GM12878 (cell line): ENCODE results near the gene CYP4V2. TPM values are rescaled to one million over a fixed set of nuclear protein-coding genes. Genes with fewer than 3 reads are reported as not detected.

ENCODE experiments used
- polyA plus RNA-seq, 11 experiments: library from polyadenylated mRNA; depleted of rRNA in 4 of 11; unstranded in 6 of 11; stranded (reverse) in 5 of 11; fragments of >200 nt; fragmentation: Nextera tagmentation in 4 of 11; fragmentation: Illumina TruSeq in 1 of 11; extraction: Ambion mirVana in 4 of 11; extraction: Trizol in 1 of 11; gene quantifications; 1 replicate in 1 of 11; 2 replicates in 10 of 11; pipeline versions ENCODE4 v1.2.1 to v1.2.3, GENCODE V29; 2011 to 2016; ENCODE audit warnings: inconsistent platforms in 2 of 11, missing spikeins in 2 of 11, low read depth in 1 of 11
- total RNA-seq, 4 experiments: library from RNA; depleted of rRNA in 3 of 4; stranded (reverse); fragments of >200 nt in 3 of 4; fragmentation: Illumina TruSeq in 1 of 4; extraction: Trizol in 1 of 4; gene quantifications; 2 replicates each; pipeline versions ENCODE4 v1.2.1 to v1.2.3, GENCODE V29; 2013 to 2021

Gene CYP4V2
- total and polyA plus RNA-seq, 10 of the 15 experiments (the other 5 are each of a cell fraction or from before 2014, with no cell fraction given), result 1.2 to 8.2 (median 6.8) TPM

Other genes with a start within 250 kb of the CYP4V2 start
- under 0.01 and 0.05 TPM in 2 replicates for gene TLR3, start 122.4 kb upstream of the CYP4V2 start, total RNA-seq (2014; rRNA removed)
- gene TLR3, start 122.4 kb upstream of the CYP4V2 start, total RNA-seq (2014; rRNA removed; fragmentation: Illumina TruSeq; extraction: Trizol), result not detected in 2 replicates
- gene TLR3, start 122.4 kb upstream of the CYP4V2 start, total RNA-seq (2021), result not detected in 2 replicates
- 0.04 and 0.05 TPM in 2 replicates for gene TLR3, start 122.4 kb upstream of the CYP4V2 start, polyA plus RNA-seq (2011; rRNA removed)
- 0.03 TPM in 1 of 2 replicates, not detected in the other for gene TLR3, start 122.4 kb upstream of the CYP4V2 start, polyA plus RNA-seq (2014; fragmentation: Illumina TruSeq; extraction: Trizol)
- gene TLR3, start 122.4 kb upstream of the CYP4V2 start, polyA plus RNA-seq (2014; fragmentation: Nextera tagmentation; extraction: Ambion mirVana), result not detected
- not detected in 2 replicates for gene TLR3, start 122.4 kb upstream of the CYP4V2 start, polyA plus RNA-seq (2014; rRNA removed)
- not detected for gene TLR3, start 122.4 kb upstream of the CYP4V2 start, polyA plus RNA-seq (2016; fragmentation: Nextera tagmentation; extraction: Ambion mirVana)
- gene FAM149A, start 86.9 kb upstream of the CYP4V2 start, total RNA-seq (2014; rRNA removed), result 0.76 and 1.0 TPM in 2 replicates
- gene FAM149A, start 86.9 kb upstream of the CYP4V2 start, total RNA-seq (2014; rRNA removed; fragmentation: Illumina TruSeq; extraction: Trizol), result 0.49 and 0.92 TPM in 2 replicates
- gene FAM149A, start 86.9 kb upstream of the CYP4V2 start, total RNA-seq (2021), result 0.38 and 0.53 TPM in 2 replicates
- 0.10 and 0.57 TPM in 2 replicates for gene FAM149A, start 86.9 kb upstream of the CYP4V2 start, polyA plus RNA-seq (2011; rRNA removed)
- 0.36 and 0.57 TPM in 2 replicates for gene FAM149A, start 86.9 kb upstream of the CYP4V2 start, polyA plus RNA-seq (2014; fragmentation: Illumina TruSeq; extraction: Trizol)
- gene FAM149A, start 86.9 kb upstream of the CYP4V2 start, polyA plus RNA-seq (2014; fragmentation: Nextera tagmentation; extraction: Ambion mirVana), result 1 to 10 TPM; 1.7 to 1.9 TPM
- 0.86 and 1.1 TPM in 2 replicates for gene FAM149A, start 86.9 kb upstream of the CYP4V2 start, polyA plus RNA-seq (2014; rRNA removed)
- 1 to 10 TPM in 1 of 2 experiments, under 1 TPM in 1; 0.96 to 1.0 TPM for gene FAM149A, start 86.9 kb upstream of the CYP4V2 start, polyA plus RNA-seq (2016; fragmentation: Nextera tagmentation; extraction: Ambion mirVana)
- gene KLKB1, start 35.9 kb downstream of the CYP4V2 start, total RNA-seq (2014; rRNA removed), result not detected in 2 replicates
- gene KLKB1, start 35.9 kb downstream of the CYP4V2 start, total RNA-seq (2014; rRNA removed; fragmentation: Illumina TruSeq; extraction: Trizol), result not detected in 2 replicates
- gene KLKB1, start 35.9 kb downstream of the CYP4V2 start, total RNA-seq (2021), result not detected in 2 replicates
- 0.04 TPM in 1 of 2 replicates, not detected in the other for gene KLKB1, start 35.9 kb downstream of the CYP4V2 start, polyA plus RNA-seq (2011; rRNA removed)
- gene KLKB1, start 35.9 kb downstream of the CYP4V2 start, polyA plus RNA-seq (2014; fragmentation: Illumina TruSeq; extraction: Trizol), result not detected in 2 replicates
- not detected for gene KLKB1, start 35.9 kb downstream of the CYP4V2 start, polyA plus RNA-seq (2014; fragmentation: Nextera tagmentation; extraction: Ambion mirVana)
- not detected in 2 replicates for gene KLKB1, start 35.9 kb downstream of the CYP4V2 start, polyA plus RNA-seq (2014; rRNA removed)
- not detected for gene KLKB1, start 35.9 kb downstream of the CYP4V2 start, polyA plus RNA-seq (2016; fragmentation: Nextera tagmentation; extraction: Ambion mirVana)
- not detected in 2 replicates for gene F11, start 74.6 kb downstream of the CYP4V2 start, total RNA-seq (2014; rRNA removed)
- not detected in 2 replicates for gene F11, start 74.6 kb downstream of the CYP4V2 start, total RNA-seq (2014; rRNA removed; fragmentation: Illumina TruSeq; extraction: Trizol)
- not detected in 2 replicates for gene F11, start 74.6 kb downstream of the CYP4V2 start, total RNA-seq (2021)
- not detected in 2 replicates for gene F11, start 74.6 kb downstream of the CYP4V2 start, polyA plus RNA-seq (2011; rRNA removed)
- not detected in 2 replicates for gene F11, start 74.6 kb downstream of the CYP4V2 start, polyA plus RNA-seq (2014; fragmentation: Illumina TruSeq; extraction: Trizol)
- gene F11, start 74.6 kb downstream of the CYP4V2 start, polyA plus RNA-seq (2014; fragmentation: Nextera tagmentation; extraction: Ambion mirVana), result not detected
- not detected in 2 replicates for gene F11, start 74.6 kb downstream of the CYP4V2 start, polyA plus RNA-seq (2014; rRNA removed)
- gene F11, start 74.6 kb downstream of the CYP4V2 start, polyA plus RNA-seq (2016; fragmentation: Nextera tagmentation; extraction: Ambion mirVana), result not detected